Right atrium auricular region (tissue), 2 donors: ENCODE measurements around the gene ZFAND3. TPM values are rescaled to one million over a fixed set of nuclear protein-coding genes. Genes with fewer than 3 reads are reported as not detected.

Experiments used
- DNase-seq: peaks from one replicate; pipeline ENCODE4 v3.0.0-alpha.2; 2019; ENCODE audit warnings: low spot score
- H3K27ac ChIP-seq, 2 donors: fragments of 200-600 bp; sonication (generic); 1 replicate in 1 of 2; 2 replicates in 1 of 2; pipeline ENCODE4 v1.5.1; 2016 to 2019
- H3K27me3 ChIP-seq, 2 donors: fragments of 200-600 bp; sonication (generic); one replicate each; pipeline versions ENCODE4 v1.5.1 to v1.6.0; 2017 to 2019
- H3K36me3 ChIP-seq: fragments of 200-600 bp; sonication (generic); one replicate; pipeline ENCODE4 v1.5.1; 2016
- H3K4me1 ChIP-seq, 2 donors: fragments of 200-600 bp; sonication (generic); one replicate each; pipeline versions ENCODE4 v1.5.1 to v1.6.0; 2017 to 2019
- H3K4me3 ChIP-seq, 2 donors: fragments of 200-600 bp; sonication (generic); 1 replicate in 1 of 2; 2 replicates in 1 of 2; pipeline ENCODE4 v1.5.1; 2017 to 2019; ENCODE audit warnings: mild to moderate bottlenecking in 1 of 2, moderate library complexity in 1 of 2
- H3K9me3 ChIP-seq, 2 donors: fragments of 200-600 bp; sonication (generic); one replicate each; pipeline ENCODE4 v1.5.1; 2019
- total RNA-seq, 2 donors: library from RNA; depleted of rRNA; stranded (reverse); fragments of >200 nt; gene quantifications; one replicate each; pipeline ENCODE4 v1.1.0, GENCODE V29; 2016
- TF ChIP-seq, protein P1 (sequence below), 2 donors: fragments of 200-600 bp; sonication (generic); IDR thresholded peaks; one replicate each; pipeline ENCODE4 v1.5.1; 2019; ENCODE audit warnings: antibody characterized with exemption in 2 of 2

ZFAND3 gene
- total RNA-seq, 2 donors from 2014 or later = 36.7 to 40.0 TPM

DNA sequence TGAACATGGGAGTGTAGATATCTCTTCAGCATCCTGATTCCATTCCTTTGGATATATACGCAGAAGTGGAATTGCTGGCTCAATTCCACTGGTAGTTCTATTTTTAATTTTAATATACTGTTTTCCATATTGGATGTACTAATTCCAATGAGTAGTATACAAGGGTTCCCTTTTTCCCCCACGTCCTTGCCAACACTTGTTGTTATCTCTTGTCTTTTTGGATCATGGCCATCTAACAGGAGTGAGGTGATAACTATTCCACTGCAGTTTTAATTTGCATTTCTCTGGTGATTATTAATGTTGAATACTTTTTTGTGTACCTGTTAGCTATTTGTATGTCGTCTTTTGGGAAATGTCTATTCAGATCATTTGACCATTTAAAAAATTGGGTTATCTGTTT is 91.5 kb downstream of the ZFAND3 start:
- Histone ChIP-seq H3K4me3 (no peak overlapping the region), H3K27me3 (no peaks in the 10 kb centered on the region), H3K9me3 (no peaks in the 10 kb centered on the region), H3K27ac (no peak overlapping the region), H3K4me1 (peaks cover 0 to 24% of the 10 kb centered on the region in 2 donors), H3K36me3 (no peaks in the 10 kb centered on the region)
- TF ChIP-seq, protein P1, sequence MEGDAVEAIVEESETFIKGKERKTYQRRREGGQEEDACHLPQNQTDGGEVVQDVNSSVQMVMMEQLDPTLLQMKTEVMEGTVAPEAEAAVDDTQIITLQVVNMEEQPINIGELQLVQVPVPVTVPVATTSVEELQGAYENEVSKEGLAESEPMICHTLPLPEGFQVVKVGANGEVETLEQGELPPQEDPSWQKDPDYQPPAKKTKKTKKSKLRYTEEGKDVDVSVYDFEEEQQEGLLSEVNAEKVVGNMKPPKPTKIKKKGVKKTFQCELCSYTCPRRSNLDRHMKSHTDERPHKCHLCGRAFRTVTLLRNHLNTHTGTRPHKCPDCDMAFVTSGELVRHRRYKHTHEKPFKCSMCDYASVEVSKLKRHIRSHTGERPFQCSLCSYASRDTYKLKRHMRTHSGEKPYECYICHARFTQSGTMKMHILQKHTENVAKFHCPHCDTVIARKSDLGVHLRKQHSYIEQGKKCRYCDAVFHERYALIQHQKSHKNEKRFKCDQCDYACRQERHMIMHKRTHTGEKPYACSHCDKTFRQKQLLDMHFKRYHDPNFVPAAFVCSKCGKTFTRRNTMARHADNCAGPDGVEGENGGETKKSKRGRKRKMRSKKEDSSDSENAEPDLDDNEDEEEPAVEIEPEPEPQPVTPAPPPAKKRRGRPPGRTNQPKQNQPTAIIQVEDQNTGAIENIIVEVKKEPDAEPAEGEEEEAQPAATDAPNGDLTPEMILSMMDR (IDR thresholded peaks at IDR 0.05) = no peak
- no peak for DNase-seq

DNA sequence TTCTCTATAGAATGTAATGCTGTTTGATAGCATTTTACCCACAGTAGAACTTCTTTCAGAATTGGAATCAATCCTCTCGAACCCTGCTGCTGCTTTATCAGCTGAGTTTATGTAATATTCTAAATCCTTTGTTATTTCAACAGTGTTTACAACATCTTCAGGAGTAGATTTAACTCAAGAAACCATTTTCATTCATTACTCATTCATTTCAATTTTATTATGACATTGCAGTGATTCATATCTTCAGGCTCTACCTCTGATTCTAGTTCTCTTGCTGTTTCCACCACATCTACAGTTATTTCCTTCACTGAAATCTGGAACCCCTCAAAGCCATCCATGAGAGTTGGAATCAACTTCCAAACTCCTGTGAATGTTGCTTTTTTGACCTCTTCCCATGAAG is 93.7 kb downstream of the ZFAND3 start:
- no peak for DNase-seq
- H3K27me3 ChIP-seq = no peaks in the 10 kb centered on the region
- TF ChIP-seq, protein P1 (IDR thresholded peaks at IDR 0.05) = no peak
- no peak overlapping the region for H3K27ac ChIP-seq
- no peak overlapping the region for H3K4me3 ChIP-seq
- peaks cover 0 to 31% of the 10 kb centered on the region in 2 donors for H3K4me1 ChIP-seq
- no peaks in the 10 kb centered on the region for H3K9me3 ChIP-seq
- no peaks in the 10 kb centered on the region for H3K36me3 ChIP-seq

DNA sequence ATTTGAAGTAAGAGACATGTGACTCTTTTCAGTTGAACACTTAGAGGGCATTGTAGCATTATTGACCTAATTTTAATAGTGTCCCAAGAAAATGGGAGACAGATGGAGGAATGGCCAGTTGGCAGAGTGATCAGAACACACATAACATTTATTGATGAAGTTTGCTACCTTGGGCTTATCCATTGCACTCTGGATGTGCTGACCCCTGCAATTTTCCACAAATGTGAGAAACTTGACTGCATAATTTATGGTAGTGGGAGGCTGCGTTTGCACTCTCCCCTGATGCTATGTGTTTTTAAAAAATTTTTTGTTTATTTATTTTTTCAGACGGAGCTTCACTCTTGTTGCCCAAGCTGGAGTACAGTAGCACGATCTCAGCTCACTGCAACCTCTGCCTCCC is 95.9 kb downstream of the ZFAND3 start:
- Histone ChIP-seq H3K36me3 (no peaks in the 10 kb centered on the region), H3K4me1 (peaks cover 0 to 31% of the 10 kb centered on the region in 2 donors), H3K9me3 (no peaks in the 10 kb centered on the region), H3K4me3 (no peak overlapping the region), H3K27me3 (no peaks in the 10 kb centered on the region), H3K27ac (no peak overlapping the region)
- TF ChIP-seq, protein P1 (IDR thresholded peaks at IDR 0.05) = no peak
- DNase-seq = no peak

DNA sequence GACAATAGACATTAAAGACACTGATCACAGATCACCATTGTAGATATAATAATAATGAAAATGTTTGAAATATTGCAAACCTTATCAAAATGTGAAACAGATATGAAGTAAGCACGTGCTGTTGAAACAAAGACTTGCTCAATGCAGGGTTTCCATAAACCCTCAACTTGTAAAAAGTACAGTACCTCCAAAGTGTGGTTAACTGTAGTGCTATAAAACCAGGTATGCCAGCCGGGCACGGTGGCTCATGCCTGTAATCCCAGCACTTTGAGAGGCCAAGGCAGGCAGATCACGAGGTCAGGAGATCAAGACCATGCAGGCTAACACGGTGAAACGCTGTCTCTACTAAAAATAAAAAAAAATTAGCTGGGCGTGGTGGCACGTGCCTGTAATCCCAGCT is 96.6 kb downstream of the ZFAND3 start:
- Histone ChIP-seq H3K9me3 (no peaks in the 10 kb centered on the region), H3K4me1 (peaks cover 0 to 26% of the 10 kb centered on the region in 2 donors), H3K27me3 (no peaks in the 10 kb centered on the region), H3K4me3 (no peak overlapping the region), H3K27ac (no peak overlapping the region), H3K36me3 (no peaks in the 10 kb centered on the region)
- no peak for DNase-seq
- TF ChIP-seq, protein P1 (IDR thresholded peaks at IDR 0.05) = no peak

DNA sequence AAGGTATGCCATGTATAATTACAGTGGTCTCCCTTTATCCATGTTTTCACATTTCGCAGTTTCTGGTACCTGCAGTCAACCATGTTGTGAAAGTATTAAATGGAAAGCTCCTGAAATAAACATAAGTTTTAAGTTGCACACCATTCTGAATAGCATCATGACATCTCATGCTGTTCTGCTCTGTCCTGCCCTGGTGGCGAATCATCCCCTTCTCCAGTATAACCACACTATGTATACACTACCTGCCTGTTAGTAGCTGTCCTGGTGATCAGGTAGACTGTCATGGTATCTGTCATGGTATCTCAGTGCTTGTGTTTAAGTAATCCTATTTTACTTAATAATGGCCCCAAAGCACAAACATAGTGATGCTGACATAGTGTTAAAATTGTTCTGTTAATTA is 97.1 kb downstream of the ZFAND3 start:
- DNase-seq = no peak
- TF ChIP-seq, protein P1 (IDR thresholded peaks at IDR 0.05) = no peak
- Histone ChIP-seq H3K36me3 (no peaks in the 10 kb centered on the region), H3K27ac (no peak overlapping the region), H3K27me3 (no peaks in the 10 kb centered on the region), H3K4me1 (peaks cover 0 to 23% of the 10 kb centered on the region in 2 donors), H3K4me3 (no peak overlapping the region), H3K9me3 (no peaks in the 10 kb centered on the region)

DNA sequence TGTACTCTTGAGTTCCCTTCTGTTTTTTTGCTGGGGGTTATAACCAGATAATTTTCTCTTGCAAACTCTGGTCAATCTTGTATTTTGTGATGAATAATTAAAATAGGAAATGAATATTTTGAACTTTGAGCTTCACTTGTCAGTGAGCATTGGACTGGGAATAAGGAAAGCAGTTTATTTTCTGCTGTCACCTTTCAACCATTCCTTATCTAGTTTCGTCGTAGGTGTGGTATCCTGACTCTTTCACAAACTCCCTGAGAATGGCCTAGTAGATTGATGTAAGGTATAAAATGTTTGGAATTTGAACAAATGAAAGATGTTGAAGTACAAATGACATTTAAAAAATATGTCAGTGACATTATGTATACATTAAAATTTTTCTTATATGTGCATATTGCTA is 98.0 kb downstream of the ZFAND3 start:
- Histone ChIP-seq H3K27me3 (no peaks in the 10 kb centered on the region), H3K36me3 (no peaks in the 10 kb centered on the region), H3K4me1 (peaks cover 0 to 19% of the 10 kb centered on the region in 2 donors), H3K4me3 (no peak overlapping the region), H3K27ac (no peak overlapping the region), H3K9me3 (no peaks in the 10 kb centered on the region)
- DNase-seq = no peak
- TF ChIP-seq, protein P1 (IDR thresholded peaks at IDR 0.05) = no peak
